Mucosa of descending colon (tissue), 3 donors: ENCODE data around the gene VSIG8. TPM values are rescaled to one million over a fixed set of nuclear protein-coding genes. Genes with fewer than 3 reads are reported as not detected.

Experiments
- ATAC-seq: fragments of 200-7000 bp; cut with Tn5 transposase; one replicate; pipeline ENCODE4 v1.9.1; 2020; ENCODE audit warnings: mild to moderate bottlenecking, moderate library complexity
- DNase-seq, 3 donors: peaks; one replicate each; pipeline ENCODE4 v3.0.0-alpha.2; 2020
- H3K36me3 ChIP-seq: fragments of 200-600 bp; one replicate; pipeline ENCODE4 v1.8.0; 2021; ENCODE audit warnings: low read depth, mild to moderate bottlenecking
- H3K4me1 ChIP-seq: fragments of 200-600 bp; one replicate; pipeline ENCODE4 v1.8.0; 2021; ENCODE audit warnings: low read depth, mild to moderate bottlenecking
- H3K4me3 ChIP-seq: fragments of 200-600 bp; one replicate; pipeline ENCODE4 v1.8.0; 2021; ENCODE audit warnings: mild to moderate bottlenecking
- H3K9me3 ChIP-seq: fragments of 200-600 bp; one replicate; pipeline ENCODE4 v1.8.0; 2021; ENCODE audit warnings: mild to moderate bottlenecking
- intact Hi-C, 2 donors: fragments of 100-400 bp; cut with DNase I in 1 of 2; cut with micrococcal nuclease in 1 of 2; formaldehyde crosslinking; loops; one replicate each; pipeline versions ENCODE4 v1.11.0 to v1.11.1; 2022; cut with DNase I, micrococcal nuclease
- total RNA-seq, 3 donors: library from RNA; stranded (reverse); fragmentation: NEBNext Ultra II Directional in 2 of 3; extraction: Animal tissue kit (Norgen Biotek cat#: 25700) in 2 of 3; gene quantifications; one replicate each; pipeline versions ENCODE4 v1.2.1 to v1.2.4, GENCODE V29; 2021 to 2023
- TF ChIP-seq, protein P1 (sequence below): fragments of 200-600 bp; IDR thresholded peaks from one replicate; pipeline ENCODE4 v1.8.0; 2022; ENCODE audit warnings: antibody characterized with exemption, mild to moderate bottlenecking
- donor health status: DM: no; HTN: no; CAD: no; lungs with moderate emphysema.
- donor health status: DM: no; HTN: no; CAD: no.
- donor health status: DM: no; HTN: yes; CAD: no.

The VSIG8 gene
- total RNA-seq, 3 donors from 2014 or later = not detected

DNA sequence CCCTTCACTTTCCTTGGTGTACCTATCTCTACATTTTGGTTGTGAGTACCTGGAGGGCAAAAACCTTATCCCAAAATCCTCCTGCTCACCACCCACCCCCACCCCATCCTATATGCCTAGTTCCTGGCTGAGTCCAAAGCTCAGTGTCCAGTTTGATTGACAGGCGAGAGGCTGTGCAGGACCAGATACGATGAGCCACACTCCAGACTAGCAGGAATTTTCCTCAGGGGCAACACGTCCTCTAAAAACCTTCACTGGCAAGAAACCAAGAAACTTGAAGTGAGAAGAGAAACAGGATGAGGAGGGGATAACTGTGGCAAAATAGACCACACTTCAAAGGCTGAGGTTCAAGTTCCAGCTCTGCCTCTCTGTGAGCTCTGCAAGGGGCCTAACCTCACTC is 36.9 kb downstream of the VSIG8 start:
- Histone ChIP-seq H3K4me3 (no peak overlapping the region), H3K36me3 (no peaks in the 10 kb centered on the region), H3K9me3 (no peaks in the 10 kb centered on the region), H3K4me1 (no peaks in the 10 kb centered on the region)
- intact Hi-C loops = no loop called here
- DNase-seq (no peak), ATAC-seq (no peak)
- TF ChIP-seq, protein P1, sequence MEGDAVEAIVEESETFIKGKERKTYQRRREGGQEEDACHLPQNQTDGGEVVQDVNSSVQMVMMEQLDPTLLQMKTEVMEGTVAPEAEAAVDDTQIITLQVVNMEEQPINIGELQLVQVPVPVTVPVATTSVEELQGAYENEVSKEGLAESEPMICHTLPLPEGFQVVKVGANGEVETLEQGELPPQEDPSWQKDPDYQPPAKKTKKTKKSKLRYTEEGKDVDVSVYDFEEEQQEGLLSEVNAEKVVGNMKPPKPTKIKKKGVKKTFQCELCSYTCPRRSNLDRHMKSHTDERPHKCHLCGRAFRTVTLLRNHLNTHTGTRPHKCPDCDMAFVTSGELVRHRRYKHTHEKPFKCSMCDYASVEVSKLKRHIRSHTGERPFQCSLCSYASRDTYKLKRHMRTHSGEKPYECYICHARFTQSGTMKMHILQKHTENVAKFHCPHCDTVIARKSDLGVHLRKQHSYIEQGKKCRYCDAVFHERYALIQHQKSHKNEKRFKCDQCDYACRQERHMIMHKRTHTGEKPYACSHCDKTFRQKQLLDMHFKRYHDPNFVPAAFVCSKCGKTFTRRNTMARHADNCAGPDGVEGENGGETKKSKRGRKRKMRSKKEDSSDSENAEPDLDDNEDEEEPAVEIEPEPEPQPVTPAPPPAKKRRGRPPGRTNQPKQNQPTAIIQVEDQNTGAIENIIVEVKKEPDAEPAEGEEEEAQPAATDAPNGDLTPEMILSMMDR = no peak

DNA sequence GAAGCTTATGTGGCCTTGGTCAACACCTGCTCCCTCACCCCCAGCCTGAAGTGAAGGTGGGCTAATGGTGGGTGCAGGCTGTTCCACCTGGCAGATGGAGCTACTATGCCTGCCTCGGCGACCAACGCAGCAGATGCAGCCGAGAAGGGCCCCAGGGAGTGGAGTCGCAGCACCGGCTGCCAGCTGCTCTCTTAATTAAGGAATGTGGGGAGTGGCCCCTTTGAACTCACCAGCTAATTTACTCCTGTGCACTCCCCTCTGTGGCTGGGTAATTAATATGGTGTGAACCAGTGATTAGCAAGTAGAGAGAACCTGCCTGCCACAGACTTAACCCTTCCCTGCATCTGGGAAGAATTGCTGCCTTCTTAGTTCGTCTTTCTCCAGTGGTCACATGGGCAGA is 39.1 kb downstream of the VSIG8 start:
- TF ChIP-seq, protein P1 = no peak
- DNase-seq = peak in 2 of 3 donors; percentile 38 to 52

DNA sequence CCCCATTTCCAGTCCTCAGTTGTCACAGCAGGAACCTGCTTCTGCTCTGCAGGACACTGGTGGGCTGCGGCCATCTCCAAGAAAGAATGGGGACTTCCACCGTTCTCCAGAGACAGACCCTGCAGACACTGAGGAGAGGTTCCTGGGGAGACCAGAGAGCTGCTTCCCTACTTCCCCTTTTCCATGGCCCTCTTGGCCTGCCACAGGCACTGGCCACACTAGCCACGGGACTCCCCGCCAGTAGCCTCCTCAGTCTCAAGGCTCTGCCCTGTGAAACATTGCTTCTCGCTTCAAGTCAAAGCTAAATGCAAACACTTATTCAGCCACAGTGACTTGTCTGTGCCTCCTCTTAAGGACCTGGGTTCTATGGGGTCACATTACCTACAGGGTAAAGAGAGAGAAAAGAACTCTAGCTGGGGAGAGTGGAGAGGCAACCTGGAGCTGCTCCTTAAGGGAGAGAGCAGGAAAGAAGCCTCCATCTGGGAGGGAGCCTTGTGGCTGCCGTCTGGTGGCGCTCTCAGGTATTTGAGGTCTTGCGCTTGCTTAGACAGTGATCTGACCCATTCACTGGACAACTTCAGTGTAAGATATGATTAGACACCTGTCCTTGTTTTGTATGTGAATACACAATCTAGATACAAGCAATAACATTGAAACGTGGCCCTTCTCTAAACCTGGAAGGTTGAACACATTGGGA is 41.1 kb downstream of the VSIG8 start:
- DNase-seq (no peak), ATAC-seq (no peak)
- intact Hi-C loops = no loop called here
- Histone ChIP-seq H3K9me3 (no peaks in the 10 kb centered on the region), H3K36me3 (no peaks in the 10 kb centered on the region), H3K4me3 (no peak overlapping the region), H3K4me1 (no peaks in the 10 kb centered on the region)
- TF ChIP-seq, protein P1 = no peak

More for the DNA sequence above, 39.1 kb downstream of the VSIG8 start:
- peak; percentile 74 for ATAC-seq
- H3K36me3 ChIP-seq = no peaks in the 10 kb centered on the region
- H3K9me3 ChIP-seq = no peaks in the 10 kb centered on the region
- no peaks in the 10 kb centered on the region for H3K4me1 ChIP-seq
- no peak overlapping the region for H3K4me3 ChIP-seq
- intact Hi-C loops = no loop called here

DNA sequence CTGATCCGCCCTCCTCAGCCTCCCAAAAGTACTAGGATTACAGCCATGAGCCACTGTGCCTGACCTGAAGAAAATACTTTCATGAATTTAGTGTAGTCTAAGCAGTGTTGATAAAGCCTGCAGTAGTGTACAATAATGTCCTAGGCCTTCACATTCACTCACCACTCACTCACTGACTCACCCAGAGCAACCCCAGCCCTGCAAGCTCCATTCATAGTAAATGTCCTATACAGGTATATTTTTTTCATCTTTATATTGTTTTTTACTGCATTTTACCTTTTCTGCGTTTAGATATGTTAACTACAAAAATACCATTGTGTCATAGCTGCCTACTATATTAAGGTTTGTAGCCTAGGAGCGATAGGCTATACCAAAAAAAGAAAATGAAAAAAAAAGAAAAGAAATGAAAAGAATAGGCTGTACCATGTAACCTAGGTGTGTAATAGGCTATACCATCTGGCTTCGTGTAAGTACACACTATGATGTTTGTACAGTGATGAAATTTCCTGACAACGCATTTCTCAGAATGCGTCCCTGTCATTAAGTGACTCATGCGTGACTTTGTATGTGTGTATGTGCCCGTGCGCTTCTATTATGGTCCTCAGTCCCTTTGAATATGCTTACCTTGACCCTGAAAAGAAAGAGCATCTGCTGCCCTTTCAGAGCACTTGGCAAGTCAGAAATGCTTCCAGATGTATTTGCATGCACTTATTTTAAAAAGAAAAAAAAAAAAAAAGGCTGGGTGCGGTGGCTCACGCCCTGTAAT is 45.0 kb downstream of the VSIG8 start:
- ATAC-seq (peak; percentile 98), DNase-seq (peak in 1 of 3 donors; percentile 42)
- Histone ChIP-seq H3K36me3 (no peaks in the 10 kb centered on the region), H3K4me3 (no peak overlapping the region), H3K4me1 (no peaks in the 10 kb centered on the region), H3K9me3 (no peaks in the 10 kb centered on the region)
- TF ChIP-seq, protein P1 = no peak
- intact Hi-C loops = no loop called here

DNA sequence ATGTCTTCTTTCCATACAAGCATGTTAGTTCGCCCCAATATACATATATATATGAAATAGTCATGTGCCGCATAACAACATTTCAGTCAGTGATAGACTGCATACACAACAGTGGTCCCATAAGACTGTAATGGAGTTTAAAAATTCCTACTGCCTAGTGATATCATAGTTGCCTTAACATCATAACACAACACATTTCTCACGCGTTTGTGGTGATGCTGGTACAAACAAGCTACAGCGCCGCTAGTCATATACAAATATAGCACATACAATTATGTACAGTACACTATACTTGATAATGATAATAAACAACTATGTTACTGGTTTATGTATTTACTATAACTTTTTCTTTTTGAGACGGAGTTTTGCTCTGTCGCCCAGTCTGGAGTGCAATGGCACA is 46.5 kb downstream of the VSIG8 start:
- Histone ChIP-seq H3K9me3 (no peaks in the 10 kb centered on the region), H3K4me1 (no peaks in the 10 kb centered on the region), H3K36me3 (no peaks in the 10 kb centered on the region), H3K4me3 (no peak overlapping the region)
- DNase-seq (no peak), ATAC-seq (no peak)
- TF ChIP-seq, protein P1 = no peak
- intact Hi-C loops = no loop called here
